Endothelial cell of umbilical vein (primary cell): ENCODE data around the gene SMIM3. TPM values are rescaled to one million over a fixed set of nuclear protein-coding genes. Genes with fewer than 3 reads are reported as not detected.

Experiments
- BruUV-seq: library from RNA; stranded (reverse); fragments of 400-500 nt; replicated peaks from 2 replicates; lab custom pipeline; 2021; lab: Mats Ljungman, UMichigan
- CTCF ChIA-PET: fragments of 300-600, 350-600 bp; sonication (Branson Sonifier 250); formaldehyde crosslinking; loops from one replicate; lab custom pipeline; 2021; ENCODE audit warnings: antibody characterized with exemption, inconsistent platforms; lab: Charles Lee
- POLR2A ChIA-PET: fragments of 300-600, 350-600 bp; sonication (Branson Sonifier 250); formaldehyde crosslinking; loops from one replicate; lab custom pipeline; 2021; ENCODE audit warnings: antibody characterized with exemption, inconsistent platforms; lab: Charles Lee
- DNase-seq: peaks from one replicate; pipeline ENCODE4 v3.0.0-alpha.2; 2011; ENCODE audit warnings: low read depth, low spot score
- FAIRE-seq: peaks from 2 replicates; lab custom pipeline; 2011; peaks lifted over from hg19 to GRCh38; lab: Jason Lieb, UNC
- H2AFZ ChIP-seq: 2 replicates; pipeline ENCODE4 v1.6.0; 2012; ENCODE audit warnings: low read depth, low read length, control low read depth, inconsistent platforms
- H3K27ac ChIP-seq: 2 replicates; pipeline ENCODE4 v1.5.1; 2011; ENCODE audit warnings: low read depth, mild to moderate bottlenecking, control low read depth, low read length, moderate library complexity; ENCODE audit not compliant: insufficient read depth
- H3K27me3 ChIP-seq, 2 experiments: 2 replicates each; pipeline versions ENCODE4 v1.6.0 to v1.6.1; 2011; ENCODE audit warnings: low read length in 2 of 2, mixed read lengths in 1 of 2; ENCODE audit not compliant: control insufficient read depth in 2 of 2, insufficient read depth in 2 of 2
- H3K36me3 ChIP-seq, 2 experiments: 2 replicates in 1 of 2; 3 replicates in 1 of 2; pipeline ENCODE4 v1.5.1; 2011; ENCODE audit warnings: low read length in 2 of 2, mild to moderate bottlenecking in 1 of 2, moderate library complexity in 1 of 2; ENCODE audit not compliant: control insufficient read depth in 2 of 2, insufficient read depth in 2 of 2; ENCODE audit errors: extremely low read depth in 1 of 2
- H3K4me1 ChIP-seq: 3 replicates; pipeline ENCODE4 v1.5.1; 2011; ENCODE audit warnings: mild to moderate bottlenecking, low read length; ENCODE audit not compliant: control insufficient read depth, insufficient read depth; ENCODE audit errors: extremely low read depth
- H3K4me2 ChIP-seq: 2 replicates; pipeline ENCODE4 v1.6.1; 2011; ENCODE audit warnings: low read length, control low read depth, mixed read lengths; ENCODE audit not compliant: insufficient read depth
- H3K4me3 ChIP-seq, 3 experiments: fragments of 200-600 bp in 1 of 3; sonication (generic), shearing (Covaris generic) in 1 of 3; replicated peaks in 1 of 3; 2 replicates each; pipeline ENCODE4 v1.5.1; 2011 to 2016; ENCODE audit warnings: control low read depth in 3 of 3, low read length in 3 of 3, mild to moderate bottlenecking in 2 of 3, inconsistent platforms in 1 of 3, low read depth in 1 of 3, moderate library complexity in 1 of 3; ENCODE audit not compliant: insufficient read depth in 1 of 3
- H3K79me2 ChIP-seq: 2 replicates; pipeline ENCODE4 v1.6.0; 2012; ENCODE audit warnings: low read length, inconsistent platforms; ENCODE audit not compliant: control insufficient read depth, insufficient read depth
- H3K9ac ChIP-seq: replicated peaks from 2 replicates; pipeline ENCODE3; 2011; ENCODE audit warnings: low read length, control low read depth; ENCODE audit not compliant: insufficient read depth; ENCODE audit errors: extremely low read depth
- H3K9me1 ChIP-seq: replicated peaks from 3 replicates; pipeline ENCODE4 v1.6.0; 2011; ENCODE audit warnings: mild to moderate bottlenecking, low read length; ENCODE audit not compliant: control insufficient read depth, insufficient read depth; ENCODE audit errors: extremely low read depth
- H3K9me3 ChIP-seq: replicated peaks from 2 replicates; pipeline ENCODE4 v1.5.1; 2012; ENCODE audit warnings: low read length, inconsistent platforms; ENCODE audit not compliant: control insufficient read depth, insufficient read depth
- H4K20me1 ChIP-seq: replicated peaks from 2 replicates; pipeline ENCODE3; 2011; ENCODE audit warnings: mild to moderate bottlenecking, low read length; ENCODE audit not compliant: control insufficient read depth, insufficient read depth; ENCODE audit errors: extremely low read depth
- CTCF ChIP-seq, 2 donors: IDR thresholded peaks; 1 replicate in 1 of 2; 2 replicates in 1 of 2; pipeline ENCODE4 v1.5.1; 2011; ENCODE audit warnings: low read length in 2 of 2, mild to moderate bottlenecking in 2 of 2, moderate library complexity in 2 of 2, control low read depth in 1 of 2, inconsistent platforms in 1 of 2, low read depth in 1 of 2; ENCODE audit not compliant: insufficient read depth in 1 of 2; ENCODE audit errors: extremely low read depth in 1 of 2
- GATA2 ChIP-seq: IDR thresholded peaks from 2 replicates; pipeline ENCODE4 v1.7.0; 2011; ENCODE audit warnings: low read depth, mild to moderate bottlenecking, moderate library complexity, mixed read lengths, low read length; ENCODE audit not compliant: insufficient read length, insufficient read depth
- POLR2A ChIP-seq: IDR thresholded peaks from 2 replicates; pipeline ENCODE4 v1.6.1; 2012; ENCODE audit warnings: low read depth, mild to moderate bottlenecking, control low read depth, low read length
- dilution Hi-C: fragments of 300-500 bp; cut with MboI; formaldehyde crosslinking; loops from one replicate; pipeline ENCODE4 v1.15.0; 2019; ENCODE audit warnings: low sequenced_read_pairs; ENCODE audit not compliant: extremely low pct_ligation_motif_present
- intact Hi-C: fragments of 100-400 bp; cut with micrococcal nuclease; formaldehyde crosslinking; loops from one replicate; pipeline ENCODE4 v1.10.0; 2022
- polyA plus RNA-seq, 4 experiments: library from polyadenylated mRNA; depleted of rRNA in 3 of 4; stranded (reverse) in 3 of 4; unstranded in 1 of 4; fragments of >200 nt; gene quantifications; 2 replicates each; pipeline versions ENCODE4 v1.2.1 to v1.2.3, GENCODE V29; 2011 to 2012; ENCODE audit warnings: missing spikeins in 1 of 4
- total RNA-seq: library from RNA; stranded (reverse); gene quantifications from 2 replicates; pipeline ENCODE4 v1.2.3, GENCODE V29; 2021

The SMIM3 gene
- total and polyA plus RNA-seq, 2 donors (not counting 3 experiments of a cell fraction or from before 2014, with no cell fraction given) = 1.0 to 2.0 TPM

- DNase-seq = no peak
Observed at GRCh38 chr5:150729859-150730258, 48.7 kb upstream of the SMIM3 start.

More at GRCh38 chr5:150729859-150730258, 48.7 kb upstream of the SMIM3 start:
- H3K4me1 ChIP-seq = no peaks in the 10 kb centered on the region
- no peaks in the 10 kb centered on the region for H3K9me3 ChIP-seq
- no peak overlapping the region for H2AFZ ChIP-seq
- H3K9me1 ChIP-seq = no peaks in the 10 kb centered on the region
- no peak for FAIRE-seq
- H3K36me3 ChIP-seq = peaks cover 12 to 22% of the 10 kb centered on the region in 2 experiments
- no peaks in the 10 kb centered on the region for H4K20me1 ChIP-seq
- no peak overlapping the region for H3K4me3 ChIP-seq
- intact Hi-C loops (no loop called here), dilution Hi-C loops (no loop called here)
- no peak for TF ChIP-seq POLR2A
- no peak for TF ChIP-seq CTCF (IDR thresholded peaks at IDR 0.05; ENCODE audit: extremely low read depth in 1 of 2, insufficient read depth in 1 of 2, low read depth in 1 of 2, low read length in 2 of 2)
- no peak for TF ChIP-seq GATA2
- no peak overlapping the region for H3K27ac ChIP-seq
- no TSS peak for BruUV-seq
- no peak overlapping the region for H3K9ac ChIP-seq
- ChIA-PET POLR2A (no interaction called here), CTCF (no interaction called here)
- H3K27me3 ChIP-seq = no peaks in the 10 kb centered on the region
- H3K4me2 ChIP-seq = no peak overlapping the region
- peaks cover 4% of the 10 kb centered on the region for H3K79me2 ChIP-seq
